GM18519 (cell line): ENCODE results near the gene MGAT4C.

Experiments
- ATAC-seq: cut with Tn5 transposase; IDR thresholded peaks from one replicate; pipeline ENCODE4 v1.9.1; 2021; ENCODE audit warnings: mild to moderate bottlenecking, moderate library complexity; ENCODE audit not compliant: unreplicated experiment, low FRiP score

MGAT4C gene

GRCh38 chr12:85996280-85996679, 259.9 kb downstream of the MGAT4C start:
- no peak for ATAC-seq

GRCh38 chr12:85993746-85994145, 262.4 kb downstream of the MGAT4C start:
- ATAC-seq = no peak

GRCh38 chr12:85985996-85986395, 270.2 kb downstream of the MGAT4C start:
- ATAC-seq = no peak

GRCh38 chr12:85983601-85984000, 272.6 kb downstream of the MGAT4C start:
- ATAC-seq = no peak

- no peak for ATAC-seq
These were observed 276.6 kb downstream of the MGAT4C start for GRCh38 chr12:85979641-85980040.

- no peak for ATAC-seq
These were observed 280.5 kb downstream of the MGAT4C start for GRCh38 chr12:85975716-85976115.

- no peak for ATAC-seq
These were observed 284.4 kb downstream of the MGAT4C start for GRCh38 chr12:85971800-85972199.

GRCh38 chr12:85968606-85969005, 287.6 kb downstream of the MGAT4C start:
- ATAC-seq = no peak

- ATAC-seq = no peak
These were observed 292.9 kb downstream of the MGAT4C start for GRCh38 chr12:85963326-85963725.

- ATAC-seq = no peak
These were observed 300.1 kb downstream of the MGAT4C start for GRCh38 chr12:85956081-85956480.

- ATAC-seq = no peak
These were observed 301.1 kb downstream of the MGAT4C start for GRCh38 chr12:85955127-85955526.

- ATAC-seq = no peak
These were observed 304.4 kb downstream of the MGAT4C start for GRCh38 chr12:85951823-85952222.

GRCh38 chr12:85949253-85949652, 306.9 kb downstream of the MGAT4C start:
- ATAC-seq = no peak

GRCh38 chr12:85948340-85948739, 307.9 kb downstream of the MGAT4C start:
- no peak for ATAC-seq

- ATAC-seq = no peak
These were observed 308.9 kb downstream of the MGAT4C start for GRCh38 chr12:85947286-85947685.

GRCh38 chr12:85946375-85946774, 309.8 kb downstream of the MGAT4C start:
- ATAC-seq = no peak

GRCh38 chr12:85927166-85927565, 329.0 kb downstream of the MGAT4C start:
- ATAC-seq = no peak

GRCh38 chr12:85923767-85924331, 332.3 kb downstream of the MGAT4C start:
- ATAC-seq = peak; percentile 41

GRCh38 chr12:85920324-85920947, 335.8 kb downstream of the MGAT4C start:
- ATAC-seq = peak; percentile 75
